ENCODE measurements around the gene PRKD1. TPM values are rescaled to one million over a fixed set of nuclear protein-coding genes. Genes with fewer than 3 reads are reported as not detected.
A peak's percentile ranks its signal among the peaks of the same experiment; 100 is the strongest.

Gene PRKD1
- total RNA-seq, 1 experiment from 2014 or later: 11.6 TPM

DNA sequence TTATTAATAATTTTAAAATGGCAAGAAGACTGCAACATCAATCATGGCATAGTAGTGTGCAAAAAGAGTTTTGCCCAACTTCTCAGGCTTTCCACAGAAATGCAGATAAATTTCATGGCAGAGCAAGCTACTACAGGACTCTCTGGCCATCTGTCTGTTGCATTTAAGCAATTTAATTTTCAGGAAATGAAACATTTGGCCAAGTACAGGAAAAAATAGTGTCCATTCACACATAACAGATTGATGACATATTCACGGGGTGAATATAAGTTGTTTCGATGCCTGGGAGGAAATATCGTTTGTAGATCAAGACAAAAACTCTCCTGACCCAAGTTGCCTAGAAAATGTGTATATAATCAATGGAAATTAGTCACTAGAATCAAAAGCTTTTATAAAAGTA is 324.0 kb downstream of the PRKD1 start:
- no peak for DNase-seq
- no peak overlapping the region for H3K4me3 ChIP-seq
- H3K36me3 ChIP-seq: no peaks in the 10 kb centered on the region
- no peak overlapping the region for H3K27ac ChIP-seq
- H3K9me3 ChIP-seq (replicated peaks): no peaks in the 10 kb centered on the region
- H3K27me3 ChIP-seq: no peaks in the 10 kb centered on the region
- no peaks in the 10 kb centered on the region for H3K4me1 ChIP-seq

DNA sequence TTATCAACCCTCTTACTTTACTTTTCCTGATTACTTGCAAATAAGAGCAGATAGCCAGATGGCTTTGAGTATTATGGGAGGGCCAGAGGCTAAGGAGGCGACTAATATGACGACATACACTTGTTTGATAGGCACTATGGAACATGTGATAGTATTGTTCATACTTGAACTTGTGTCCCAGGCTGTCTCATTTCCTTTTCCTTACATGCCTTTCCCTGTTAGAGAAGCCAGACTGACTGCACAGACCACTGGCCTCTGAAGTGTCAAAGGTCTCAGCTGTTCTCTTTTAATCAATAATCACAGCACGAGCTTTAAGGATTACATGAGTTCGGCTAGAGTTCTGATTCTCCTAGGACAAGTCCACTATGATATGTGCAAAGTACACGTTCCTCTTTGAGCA is 326.0 kb downstream of the PRKD1 start:
- DNase-seq: no peak
- H3K4me1 ChIP-seq: no peaks in the 10 kb centered on the region
- no peak overlapping the region for H3K4me3 ChIP-seq
- no peaks in the 10 kb centered on the region for H3K9me3 ChIP-seq (replicated peaks)
- no peaks in the 10 kb centered on the region for H3K27me3 ChIP-seq
- H3K27ac ChIP-seq: no peak overlapping the region
- no peaks in the 10 kb centered on the region for H3K36me3 ChIP-seq

- Histone ChIP-seq H3K4me3 (no peak overlapping the region), H3K27ac (no peak overlapping the region), H3K36me3 (no peaks in the 10 kb centered on the region), H3K27me3 (no peaks in the 10 kb centered on the region), H3K4me1 (peaks cover 12% of the 10 kb centered on the region; the same call in 1 of the 2 replicates), H3K9me3 (replicated peaks) (no peaks in the 10 kb centered on the region)
- DNase-seq: no peak
These were observed 339.7 kb downstream of the PRKD1 start for GRCh38 chr14:29587761-29588470.

DNA sequence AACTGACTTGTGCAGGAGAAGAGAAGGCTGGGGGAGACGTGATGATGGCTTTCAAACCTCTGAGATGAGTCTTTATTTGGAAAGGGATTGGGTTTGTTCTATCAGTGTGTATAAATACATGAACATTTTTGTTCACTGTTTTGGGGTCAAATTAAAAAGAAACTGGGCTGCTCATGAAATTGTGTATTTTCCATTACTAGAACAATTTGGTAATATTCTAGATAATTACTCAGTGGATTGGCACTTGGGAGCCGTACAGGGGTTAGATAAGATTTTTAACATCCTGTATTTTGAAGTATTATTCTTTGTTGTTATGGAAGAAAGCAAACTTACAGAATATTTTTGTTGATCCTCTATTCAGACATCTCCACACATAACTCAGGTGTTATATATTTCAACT is 340.6 kb downstream of the PRKD1 start:
- no peak overlapping the region for H3K27ac ChIP-seq
- H3K4me1 ChIP-seq: peaks cover 12% of the 10 kb centered on the region; the same call in 1 of the 2 replicates
- H3K36me3 ChIP-seq: no peaks in the 10 kb centered on the region
- no peaks in the 10 kb centered on the region for H3K27me3 ChIP-seq
- no peak for DNase-seq
- H3K9me3 ChIP-seq (replicated peaks): no peaks in the 10 kb centered on the region
- H3K4me3 ChIP-seq: no peak overlapping the region

GRCh38 chr14:29584992-29585391 is 342.7 kb downstream of the PRKD1 start:
- peak overlapping the region; percentile 23 for H3K4me3 ChIP-seq
- H3K9me3 ChIP-seq (replicated peaks): no peaks in the 10 kb centered on the region
- DNase-seq: peak; percentile 66 to 78

DNA sequence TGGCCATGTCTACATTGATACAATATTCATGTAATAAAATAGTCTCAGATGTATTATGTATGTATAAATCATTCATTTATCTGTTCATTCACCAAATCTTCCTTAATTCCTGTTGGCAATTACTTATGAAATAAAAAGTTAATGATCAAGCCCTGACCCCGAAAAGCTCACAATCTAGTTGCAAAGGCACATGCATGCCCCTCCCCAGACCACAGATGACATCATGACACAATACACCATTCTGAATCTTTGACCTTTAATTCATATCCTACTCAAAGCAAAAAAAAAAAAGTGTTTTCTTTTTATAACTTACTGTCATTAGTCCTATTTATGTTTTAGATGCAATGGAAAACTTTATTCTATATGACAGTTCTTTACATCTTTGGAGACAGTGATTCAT is 346.9 kb downstream of the PRKD1 start:
- Histone ChIP-seq H3K4me3 (no peak overlapping the region), H3K9me3 (replicated peaks) (no peaks in the 10 kb centered on the region), H3K36me3 (no peaks in the 10 kb centered on the region), H3K4me1 (peaks cover 7% of the 10 kb centered on the region; the same call in 1 of the 2 replicates), H3K27me3 (no peaks in the 10 kb centered on the region), H3K27ac (no peak overlapping the region)
- no peak for DNase-seq

More at GRCh38 chr14:29584992-29585391, 342.7 kb downstream of the PRKD1 start:
- Histone ChIP-seq H3K27me3 (no peaks in the 10 kb centered on the region), H3K36me3 (no peaks in the 10 kb centered on the region), H3K4me1 (peaks cover 12% of the 10 kb centered on the region; the same call in 1 of the 2 replicates), H3K27ac (no peak overlapping the region)

- no peaks in the 10 kb centered on the region for H3K27me3 ChIP-seq
- no peak for DNase-seq
- H3K36me3 ChIP-seq: no peaks in the 10 kb centered on the region
- no peak overlapping the region for H3K4me3 ChIP-seq
- no peaks in the 10 kb centered on the region for H3K9me3 ChIP-seq (replicated peaks)
- H3K4me1 ChIP-seq: no peaks in the 10 kb centered on the region
- H3K27ac ChIP-seq: no peak overlapping the region
These were observed 347.8 kb downstream of the PRKD1 start for GRCh38 chr14:29579838-29580237.

DNA sequence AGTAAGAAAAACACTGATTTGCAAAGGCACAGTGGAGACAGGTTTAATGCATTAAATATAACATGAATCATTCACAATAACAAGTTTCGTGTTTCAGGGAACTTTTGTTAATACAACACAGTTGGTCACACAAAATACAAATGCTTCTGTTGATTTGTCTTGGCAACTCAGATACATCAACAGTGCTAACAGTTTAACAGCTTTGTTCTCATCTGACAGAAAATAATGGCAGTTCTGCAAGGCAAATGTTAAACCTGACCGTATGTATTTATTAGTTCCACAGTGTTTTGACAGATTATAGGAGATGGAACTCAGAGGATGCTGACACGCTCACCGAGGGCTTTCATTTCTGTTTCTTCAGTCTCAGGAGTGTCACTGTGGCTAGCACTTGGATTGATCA is 350.7 kb downstream of the PRKD1 start:
- Histone ChIP-seq H3K36me3 (no peaks in the 10 kb centered on the region), H3K9me3 (replicated peaks) (no peaks in the 10 kb centered on the region; the same call in 1 of the 2 replicates), H3K27ac (no peak overlapping the region), H3K4me1 (no peaks in the 10 kb centered on the region), H3K4me3 (no peak overlapping the region), H3K27me3 (no peaks in the 10 kb centered on the region)
- DNase-seq: no peak

DNA sequence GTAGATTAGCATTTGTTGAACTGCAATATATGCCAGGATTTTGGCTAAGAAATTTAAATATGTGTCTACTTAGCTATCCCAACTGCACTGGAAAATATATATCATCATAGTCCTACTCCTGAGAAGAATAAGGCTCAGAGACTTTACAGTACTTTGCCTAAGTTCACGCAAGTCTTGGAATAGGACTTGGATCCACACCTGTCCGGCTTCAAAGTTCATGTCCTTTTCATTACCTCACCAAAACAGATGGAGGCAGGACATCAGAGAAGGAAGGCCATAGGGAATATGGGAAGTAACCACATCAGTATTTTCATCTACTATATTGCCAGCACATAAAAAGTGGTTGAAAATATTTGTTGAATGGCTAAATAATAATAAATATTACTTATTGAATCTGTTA is 358.5 kb downstream of the PRKD1 start:
- Histone ChIP-seq H3K27me3 (no peaks in the 10 kb centered on the region), H3K9me3 (replicated peaks) (peaks cover 5% of the 10 kb centered on the region), H3K27ac (no peak overlapping the region), H3K4me1 (no peaks in the 10 kb centered on the region), H3K4me3 (no peak overlapping the region), H3K36me3 (no peaks in the 10 kb centered on the region)
- no peak for DNase-seq

GRCh38 chr14:29566194-29566593 is 361.5 kb downstream of the PRKD1 start:
- Histone ChIP-seq H3K4me1 (no peaks in the 10 kb centered on the region), H3K27ac (no peak overlapping the region), H3K9me3 (replicated peaks) (peaks cover 5% of the 10 kb centered on the region; the same call in 1 of the 2 replicates), H3K27me3 (no peaks in the 10 kb centered on the region), H3K4me3 (no peak overlapping the region), H3K36me3 (no peaks in the 10 kb centered on the region)
- no peak for DNase-seq

- DNase-seq: no peak
These were observed 369.1 kb downstream of the PRKD1 start for GRCh38 chr14:29558516-29558915.

DNA sequence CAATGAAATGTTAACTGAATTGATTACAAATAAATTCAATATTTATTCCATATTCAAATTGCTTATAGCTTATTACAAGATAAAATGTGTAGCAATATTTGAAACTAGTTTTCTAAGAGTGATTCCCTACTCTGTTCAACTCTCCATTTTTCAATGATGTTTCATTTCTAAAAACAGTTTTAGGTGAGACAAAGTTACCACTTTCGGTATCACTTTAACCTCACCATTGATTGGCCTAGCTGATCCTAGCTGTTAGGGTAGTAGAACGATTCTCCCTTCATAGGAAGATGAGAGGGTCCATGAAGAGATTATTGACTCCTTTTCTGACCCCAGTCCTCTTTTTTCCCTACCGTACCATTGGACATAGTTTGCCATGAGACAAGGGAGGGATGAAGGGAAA is 373.3 kb downstream of the PRKD1 start:
- Histone ChIP-seq H3K9me3 (replicated peaks) (no peaks in the 10 kb centered on the region), H3K4me3 (no peak overlapping the region)
- no peak for DNase-seq

More at GRCh38 chr14:29558516-29558915, 369.1 kb downstream of the PRKD1 start:
- no peaks in the 10 kb centered on the region for H3K9me3 ChIP-seq (replicated peaks)
- no peaks in the 10 kb centered on the region for H3K27me3 ChIP-seq
- H3K27ac ChIP-seq: no peak overlapping the region
- no peak overlapping the region for H3K4me3 ChIP-seq
- H3K36me3 ChIP-seq: no peaks in the 10 kb centered on the region
- 0 out of 2 replicates have a peak, but pooled peaks cover 2% of the 10 kb centered on the region for H3K4me1 ChIP-seq

DNA sequence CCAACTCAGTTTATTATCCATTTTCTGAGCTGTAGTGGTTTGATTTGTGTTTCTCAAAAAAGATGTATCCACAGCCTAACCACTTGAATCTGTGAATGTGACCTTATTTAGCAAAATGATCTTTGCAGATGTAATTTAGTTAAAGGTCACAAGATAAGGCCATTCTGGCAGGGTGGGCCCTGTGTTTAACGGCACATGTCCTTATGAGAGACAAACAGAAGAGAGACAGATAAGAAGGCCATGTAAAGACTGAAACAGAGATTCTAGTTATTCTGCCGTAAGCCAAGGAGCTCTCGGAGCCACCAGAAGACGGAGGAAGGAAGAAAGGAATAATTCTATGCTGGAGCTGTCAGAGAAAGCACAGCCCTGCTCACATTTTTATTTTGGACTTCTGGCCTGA is 374.2 kb downstream of the PRKD1 start:
- H3K4me3 ChIP-seq: no peak overlapping the region
- H3K36me3 ChIP-seq: no peaks in the 10 kb centered on the region
- no peaks in the 10 kb centered on the region for H3K27me3 ChIP-seq
- H3K4me1 ChIP-seq: 0 out of 2 replicates have a peak, but pooled peaks cover 2% of the 10 kb centered on the region
- no peaks in the 10 kb centered on the region for H3K9me3 ChIP-seq (replicated peaks)
- no peak for DNase-seq
- no peak overlapping the region for H3K27ac ChIP-seq

More for the DNA sequence above, 373.3 kb downstream of the PRKD1 start:
- Histone ChIP-seq H3K27ac (no peak overlapping the region), H3K36me3 (no peaks in the 10 kb centered on the region), H3K27me3 (no peaks in the 10 kb centered on the region), H3K4me1 (0 out of 2 replicates have a peak, but pooled peaks cover 2% of the 10 kb centered on the region)

GRCh38 chr14:29548948-29549370 is 378.7 kb downstream of the PRKD1 start:
- DNase-seq: peak; percentile 15 to 78
- Histone ChIP-seq H3K4me3 (no peak overlapping the region), H3K27me3 (no peaks in the 10 kb centered on the region; the same call in 1 of the 2 replicates), H3K9me3 (replicated peaks) (no peaks in the 10 kb centered on the region), H3K27ac (no peak overlapping the region), H3K36me3 (no peaks in the 10 kb centered on the region), H3K4me1 (no peaks in the 10 kb centered on the region)

- Histone ChIP-seq H3K36me3 (no peaks in the 10 kb centered on the region), H3K27ac (no peak overlapping the region), H3K27me3 (peaks cover 3% of the 10 kb centered on the region; the same call in 1 of the 2 replicates), H3K9me3 (replicated peaks) (no peaks in the 10 kb centered on the region), H3K4me3 (no peak overlapping the region), H3K4me1 (no peaks in the 10 kb centered on the region)
- no peak for DNase-seq
These were observed 381.9 kb downstream of the PRKD1 start for GRCh38 chr14:29545714-29546113.

Measured in SJCRH30 (cell line).